Thyroid gland (tissue), 4 donors: ENCODE results near the gene ZSCAN23.

ENCODE experiments used
- CTCF ChIP-seq, 6 experiments: fragments of 200-600 bp in 3 of 6; fragments of 450-650 bp in 3 of 6; sonication (generic) in 3 of 6; IDR thresholded peaks; one replicate each; pipeline ENCODE4 v1.5.1; 2016 to 2019; ENCODE audit warnings: antibody characterized with exemption in 6 of 6, mild to moderate bottlenecking in 2 of 6, inconsistent platforms in 1 of 6, moderate library complexity in 1 of 6
- POLR2A ChIP-seq, 2 donors: fragments of 450-650 bp; IDR thresholded peaks; one replicate each; pipeline ENCODE4 v1.6.1; 2017; ENCODE audit warnings: antibody characterized with exemption in 2 of 2, mild to moderate bottlenecking in 2 of 2, moderate library complexity in 1 of 2

GRCh38 chr6:28474441-28475219 lies 31.3 kb upstream of the ZSCAN23 start:
- TF ChIP-seq CTCF (IDR thresholded peaks at IDR 0.05) (no peak), POLR2A (IDR thresholded peaks at IDR 0.05) (no peak)
